ENCODE measurements around the gene PKDCC. TPM values are rescaled to one million over a fixed set of nuclear protein-coding genes. Genes with fewer than 3 reads are reported as not detected.

The PKDCC gene
- total RNA-seq, 4 donors from 2014 or later: 5.9 to 21.4 (median 12.7) TPM

GRCh38 chr2:42057159-42057901, 9.5 kb downstream of the PKDCC start:
- H3K4me1 ChIP-seq: peaks cover 0 to 5% of the 10 kb centered on the region in 2 donors
- no peak overlapping the region for H3K27ac ChIP-seq
- intact Hi-C loops (cut with DNase I): no loop called here
- no peak for DNase-seq
- no peaks in the 10 kb centered on the region for H3K9me3 ChIP-seq
- H3K4me3 ChIP-seq (replicated peaks in 1 of 3): no peak overlapping the region
- H3K27me3 ChIP-seq: no peaks in the 10 kb centered on the region
- TF ChIP-seq POLR2A (IDR thresholded peaks at IDR 0.05) (no peak), CTCF (IDR thresholded peaks at IDR 0.05) (no peak)
- WGBS, 2 donors: 88 to 92% methylated on average over 8 of the region's 8 CpGs
- peaks cover 0 to 10% of the 10 kb centered on the region in 2 donors for H3K36me3 ChIP-seq

GRCh38 chr2:42057902-42058450, 10.2 kb downstream of the PKDCC start:
- intact Hi-C loops (cut with DNase I): no loop called here

GRCh38 chr2:42059261-42059898, 11.6 kb downstream of the PKDCC start:
- no peak overlapping the region for H3K27ac ChIP-seq
- intact Hi-C loops (cut with DNase I): no loop called here
- H3K9me3 ChIP-seq: no peaks in the 10 kb centered on the region
- H3K4me1 ChIP-seq: peaks cover 0 to 5% of the 10 kb centered on the region in 2 donors
- no peak overlapping the region for H3K4me3 ChIP-seq (replicated peaks in 1 of 3)
- H3K36me3 ChIP-seq: peaks cover 0 to 10% of the 10 kb centered on the region in 2 donors
- no peak for DNase-seq
- H3K27me3 ChIP-seq: no peaks in the 10 kb centered on the region
- TF ChIP-seq POLR2A (IDR thresholded peaks at IDR 0.05) (no peak), CTCF (IDR thresholded peaks at IDR 0.05) (no peak)
- WGBS, 2 donors: 88 to 89% methylated on average over 13 of the region's 13 CpGs

More at GRCh38 chr2:42057902-42058450, 10.2 kb downstream of the PKDCC start:
- 87 to 91% methylated on average over 5 to 7 of the region's 10 CpGs for WGBS, 2 donors
- H3K4me3 ChIP-seq (replicated peaks in 1 of 3): no peak overlapping the region
- H3K27ac ChIP-seq: no peak overlapping the region
- H3K9me3 ChIP-seq: no peaks in the 10 kb centered on the region
- no peak for DNase-seq
- peaks cover 0 to 5% of the 10 kb centered on the region in 2 donors for H3K4me1 ChIP-seq
- peaks cover 0 to 10% of the 10 kb centered on the region in 2 donors for H3K36me3 ChIP-seq
- TF ChIP-seq POLR2A (IDR thresholded peaks at IDR 0.05): no peak
- H3K27me3 ChIP-seq: no peaks in the 10 kb centered on the region

- intact Hi-C loops (cut with DNase I): no loop called here
- H3K27me3 ChIP-seq: no peaks in the 10 kb centered on the region
- peaks cover 0 to 5% of the 10 kb centered on the region in 2 donors for H3K4me1 ChIP-seq
- no peak for TF ChIP-seq CTCF (IDR thresholded peaks at IDR 0.05)
- no peak for TF ChIP-seq POLR2A (IDR thresholded peaks at IDR 0.05)
- DNase-seq: no peak
- H3K27ac ChIP-seq: no peak overlapping the region
- H3K36me3 ChIP-seq: peaks cover 0 to 10% of the 10 kb centered on the region in 2 donors
- no peaks in the 10 kb centered on the region for H3K9me3 ChIP-seq
- H3K4me3 ChIP-seq (replicated peaks in 1 of 3): no peak overlapping the region
- 66 to 79% methylated on average over 8 of the region's 8 CpGs for WGBS, 2 donors
These were observed 12.2 kb downstream of the PKDCC start for GRCh38 chr2:42060028-42060427.

- H3K9me3 ChIP-seq: no peaks in the 10 kb centered on the region
- no peak overlapping the region for H3K27ac ChIP-seq
- no peak for DNase-seq
- H3K4me1 ChIP-seq: peaks cover 0 to 5% of the 10 kb centered on the region in 2 donors
- TF ChIP-seq POLR2A (IDR thresholded peaks at IDR 0.05) (no peak), CTCF (IDR thresholded peaks at IDR 0.05) (no peak)
- no peaks in the 10 kb centered on the region for H3K27me3 ChIP-seq
- H3K4me3 ChIP-seq (replicated peaks in 1 of 3): no peak overlapping the region
- peaks cover 0 to 10% of the 10 kb centered on the region in 2 donors for H3K36me3 ChIP-seq
- WGBS, 2 donors: 47 to 61% methylated on average over 12 to 14 of the region's 14 CpGs
- intact Hi-C loops (cut with DNase I): no loop called here
These were observed 13.1 kb downstream of the PKDCC start for GRCh38 chr2:42060718-42061619.
